ENCODE results near the gene NKAIN4.

DNA sequence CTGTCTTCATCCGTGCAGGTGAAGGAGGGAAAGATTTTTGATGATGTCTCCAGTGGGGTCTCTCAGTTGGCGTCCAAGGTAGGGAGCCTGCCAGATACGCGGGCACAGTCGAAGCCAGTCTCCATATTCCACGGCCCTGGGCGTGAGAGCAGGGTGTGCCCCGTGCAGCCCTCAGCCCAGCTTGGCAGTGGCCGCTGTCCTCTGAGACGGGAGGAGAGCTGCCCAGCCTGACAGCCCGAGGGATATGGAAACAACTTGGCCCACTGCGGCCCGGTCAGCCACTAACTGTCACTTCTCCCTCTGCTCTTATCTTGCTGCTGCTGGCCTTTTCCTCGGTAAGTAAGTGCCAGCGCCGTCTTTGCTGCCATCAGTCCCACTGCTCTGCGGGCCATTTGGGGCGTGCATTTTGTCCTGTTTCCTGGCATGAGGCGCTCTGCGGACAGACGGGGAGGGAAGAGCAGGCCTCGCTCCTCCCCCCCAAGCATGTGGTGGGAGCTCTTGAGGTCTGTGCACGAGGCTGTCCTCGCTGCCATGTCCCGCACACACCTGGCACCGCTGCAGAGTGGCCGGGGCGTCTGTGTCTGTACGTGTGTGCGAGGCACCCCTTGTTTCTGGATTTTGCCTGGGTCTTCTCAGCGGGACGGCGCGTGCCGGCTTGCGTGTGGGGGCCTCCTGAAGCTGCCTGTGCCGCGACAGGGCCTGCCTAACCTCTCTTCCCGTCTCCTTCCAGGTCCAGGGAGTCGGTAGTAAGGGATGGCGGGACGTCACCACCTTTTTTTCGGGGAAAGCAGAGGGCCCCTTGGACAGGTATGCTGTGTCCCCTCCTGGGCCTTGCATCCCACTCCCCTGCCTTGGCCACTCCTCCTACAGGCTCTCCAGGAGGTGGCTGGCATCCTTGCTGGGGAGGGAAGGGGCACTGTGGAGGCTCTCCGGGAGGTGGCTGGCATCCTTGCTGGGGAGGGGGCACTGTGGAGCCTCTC, 31.7 kb upstream of the NKAIN4 start:
- TF ChIP-seq, protein P1, sequence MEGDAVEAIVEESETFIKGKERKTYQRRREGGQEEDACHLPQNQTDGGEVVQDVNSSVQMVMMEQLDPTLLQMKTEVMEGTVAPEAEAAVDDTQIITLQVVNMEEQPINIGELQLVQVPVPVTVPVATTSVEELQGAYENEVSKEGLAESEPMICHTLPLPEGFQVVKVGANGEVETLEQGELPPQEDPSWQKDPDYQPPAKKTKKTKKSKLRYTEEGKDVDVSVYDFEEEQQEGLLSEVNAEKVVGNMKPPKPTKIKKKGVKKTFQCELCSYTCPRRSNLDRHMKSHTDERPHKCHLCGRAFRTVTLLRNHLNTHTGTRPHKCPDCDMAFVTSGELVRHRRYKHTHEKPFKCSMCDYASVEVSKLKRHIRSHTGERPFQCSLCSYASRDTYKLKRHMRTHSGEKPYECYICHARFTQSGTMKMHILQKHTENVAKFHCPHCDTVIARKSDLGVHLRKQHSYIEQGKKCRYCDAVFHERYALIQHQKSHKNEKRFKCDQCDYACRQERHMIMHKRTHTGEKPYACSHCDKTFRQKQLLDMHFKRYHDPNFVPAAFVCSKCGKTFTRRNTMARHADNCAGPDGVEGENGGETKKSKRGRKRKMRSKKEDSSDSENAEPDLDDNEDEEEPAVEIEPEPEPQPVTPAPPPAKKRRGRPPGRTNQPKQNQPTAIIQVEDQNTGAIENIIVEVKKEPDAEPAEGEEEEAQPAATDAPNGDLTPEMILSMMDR (conservative IDR thresholded peaks at IDR 0.05) = no peak
- TF ChIP-seq ZFX (IDR thresholded peaks at IDR 0.05) = no peak

All from C4-2B (cell line).